T-helper 2 cell treated with Interferon-gamma antibody and Interleukin-4, amounts not matched to agents 100 ng/mL and 5 ng/mL, for 36 hours (primary cell): ENCODE data around the gene NPL. TPM values are rescaled to one million over a fixed set of nuclear protein-coding genes. Genes with fewer than 3 reads are reported as not detected.

ENCODE experiments used
- intact Hi-C: fragments of 100-400 bp; cut with micrococcal nuclease; formaldehyde crosslinking; loops from one replicate; pipeline ENCODE4 v1.15.1; 2023
- total RNA-seq: library from RNA; stranded (reverse); gene quantifications from 2 replicates; pipeline ENCODE4 v1.2.3, GENCODE V29; 2022

NPL gene
- total RNA-seq, 1 donor from 2014 or later: 2.5 TPM

GRCh38 chr1:182861994-182862393, 72.4 kb downstream of the NPL start:
- intact Hi-C loops: no loop called here

DNA sequence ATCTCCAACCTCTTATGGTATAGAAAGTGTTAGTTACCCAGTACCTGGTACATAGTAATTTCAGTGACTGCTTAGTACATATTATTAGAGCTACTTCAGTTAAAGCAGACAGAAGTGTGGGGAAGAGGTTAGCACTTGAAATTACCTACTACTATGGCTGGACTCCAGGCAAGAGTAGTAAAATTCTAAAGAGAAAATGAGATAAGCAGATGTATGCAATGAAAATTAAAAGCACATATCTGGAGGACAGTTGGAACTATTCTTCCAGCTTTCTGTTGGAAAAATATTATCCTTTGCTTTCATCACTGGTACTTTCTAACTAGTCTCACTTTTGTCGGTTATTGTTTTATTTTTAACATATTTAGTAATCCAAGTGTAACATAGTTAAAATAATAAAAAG, 73.3 kb downstream of the NPL start:
- intact Hi-C loops: no loop called here

- intact Hi-C loops: no loop called here
These were observed 74.4 kb downstream of the NPL start for GRCh38 chr1:182863940-182864339.

DNA sequence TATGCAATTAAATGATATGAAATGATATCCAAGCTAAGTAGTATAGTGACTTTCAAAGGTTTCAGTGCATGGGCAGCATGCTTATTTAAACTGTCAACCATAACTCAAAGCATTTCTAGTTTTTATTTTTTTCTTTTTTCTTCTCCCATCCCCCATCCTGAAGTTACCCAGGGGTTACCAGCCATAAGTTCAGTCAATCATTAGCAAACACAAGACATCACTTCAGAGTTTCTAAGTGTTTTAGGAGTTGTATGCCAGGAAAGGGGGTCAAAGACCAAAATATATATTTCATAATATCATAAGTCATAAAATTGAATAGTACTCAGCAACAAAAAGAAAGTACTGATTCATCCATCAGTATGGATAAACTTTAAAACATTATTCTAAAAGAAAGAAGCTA, 78.3 kb downstream of the NPL start:
- intact Hi-C loops: no loop called here

- intact Hi-C loops: no loop called here
These were observed 79.7 kb downstream of the NPL start for GRCh38 chr1:182869241-182869666.

GRCh38 chr1:182872881-182873280, 83.3 kb downstream of the NPL start:
- intact Hi-C loops: no loop called here

DNA sequence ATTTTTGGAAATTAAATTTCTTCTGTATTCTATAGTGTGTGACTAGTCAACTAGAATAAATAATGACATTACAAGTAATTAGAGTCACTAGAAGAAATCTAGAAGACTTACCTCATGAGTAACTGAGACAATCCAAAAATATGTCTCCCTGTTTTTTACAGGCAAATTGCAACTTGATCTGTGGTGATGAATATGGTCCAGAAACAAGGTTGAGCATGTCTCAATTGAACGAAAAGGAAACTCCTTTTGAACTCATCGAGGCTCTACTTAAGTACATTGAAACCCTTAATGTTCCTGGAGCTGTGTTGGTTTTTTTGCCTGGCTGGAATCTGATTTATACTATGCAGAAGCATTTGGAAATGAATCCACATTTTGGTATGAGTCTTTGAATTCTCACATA, 86.3 kb downstream of the NPL start:
- intact Hi-C loops: no loop called here

DNA sequence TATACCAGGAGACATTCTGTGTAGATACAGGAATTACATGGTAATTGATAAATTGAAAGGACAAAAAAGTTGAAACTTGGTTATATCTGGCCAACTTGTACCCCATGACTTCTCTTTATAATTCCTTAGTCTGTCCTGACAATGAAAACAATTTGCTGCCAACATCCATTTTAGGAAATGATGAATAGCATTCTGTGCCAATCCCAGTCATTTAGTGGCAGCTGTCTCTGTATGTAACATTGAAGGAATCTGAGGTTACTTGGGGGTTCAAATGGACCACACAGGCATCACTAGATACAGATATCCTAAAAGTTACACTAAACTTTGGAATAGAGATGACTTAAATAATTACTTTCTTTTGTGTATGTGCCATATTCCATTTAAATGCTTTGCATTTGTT, 87.8 kb downstream of the NPL start:
- intact Hi-C loops: no loop called here

DNA sequence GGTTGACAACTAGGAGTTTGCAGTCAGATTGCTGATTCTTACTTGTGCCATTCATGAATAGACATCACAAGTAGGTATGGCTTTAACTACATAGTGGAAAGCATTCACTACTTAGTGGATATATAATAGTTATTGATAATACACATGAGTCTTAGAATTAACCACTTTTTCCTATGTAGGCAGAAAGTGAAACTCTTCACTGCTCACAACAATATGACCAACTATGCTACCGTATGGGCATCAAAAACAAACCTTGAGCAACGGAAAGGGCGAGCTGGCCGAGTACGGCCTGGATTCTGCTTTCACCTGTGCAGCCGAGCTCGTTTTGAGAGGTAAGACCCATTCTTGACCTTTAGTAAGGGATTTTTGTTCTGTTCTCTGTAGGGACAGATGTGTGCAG, 88.3 kb downstream of the NPL start:
- intact Hi-C loops: no loop called here

Other genes starting within 250 kb of the NPL start
- gene RNASEL, start 200.5 kb upstream of the NPL start, total RNA-seq: 4.6 and 5.1 TPM in 2 replicates
- gene RGS16, start 185.4 kb upstream of the NPL start, total RNA-seq: 10.2 and 10.7 TPM in 2 replicates
- gene RGS8, start 105.2 kb upstream of the NPL start, total RNA-seq: not detected in 2 replicates
- gene DHX9, start 49.6 kb downstream of the NPL start, total RNA-seq: 257 and 261 TPM in 2 replicates
- not detected in 2 replicates for gene SHCBP1L, start 163.4 kb downstream of the NPL start, total RNA-seq
- gene LAMC1, start 233.6 kb downstream of the NPL start, total RNA-seq: not detected in 2 replicates